ENCODE results near the gene ATG7. TPM values are rescaled to one million over a fixed set of nuclear protein-coding genes. Genes with fewer than 3 reads are reported as not detected.
A peak's percentile ranks its signal among the peaks of the same experiment; 100 is the strongest.

ATG7 gene
- total and polyA plus RNA-seq, 5 donors from 2014 or later = 13.4 to 42.2 (median 15.3) TPM

DNA sequence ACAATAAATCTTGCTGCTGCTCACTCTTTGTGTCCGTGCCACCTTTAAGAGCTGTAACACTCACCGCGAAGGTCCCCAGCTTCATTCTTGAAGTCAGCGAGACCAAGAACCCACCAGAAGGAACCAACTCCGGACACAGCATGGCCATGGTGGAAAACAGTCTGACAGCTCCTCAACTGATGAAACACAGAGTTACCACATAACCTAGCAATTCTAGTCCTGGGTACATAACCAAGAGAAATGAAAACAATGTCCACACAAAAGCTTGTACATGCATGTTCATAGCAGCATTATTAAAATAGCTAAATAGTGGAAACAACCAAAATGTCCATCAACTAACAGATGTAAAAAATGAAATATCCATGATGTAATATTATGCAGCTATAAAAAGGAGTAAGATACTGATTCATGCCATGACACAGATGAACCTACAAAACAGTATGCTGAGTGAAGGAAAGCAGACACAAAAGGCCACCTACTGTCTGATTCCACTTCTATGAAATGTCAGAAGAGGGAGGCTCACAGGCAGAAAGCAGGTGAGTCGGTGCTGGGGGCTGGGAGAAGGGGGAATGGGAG lies 334.8 kb downstream of the ATG7 start:
- Histone ChIP-seq H3K27ac (ENCODE audit: insufficient read depth, low read length, poor library complexity, severe bottlenecking) (no peak overlapping the region), H3K27me3 (ENCODE audit: control insufficient read depth, insufficient read depth, low read length) (no peaks in the 10 kb centered on the region), H3K4me1 (ENCODE audit: control insufficient read depth, insufficient read depth, low read length, poor library complexity, severe bottlenecking) (no peaks in the 10 kb centered on the region), H3K9me3 (ENCODE audit: control insufficient read depth in 2 of 2, low read length in 2 of 2) (no peaks in the 10 kb centered on the region), H3K36me3 (ENCODE audit: control insufficient read depth, insufficient read depth, low read length) (no peaks in the 10 kb centered on the region), H3K4me3 (ENCODE audit: low read depth, low read length) (no peak overlapping the region)
- peak overlapping the region in 1 of 3 donors; percentile 55 for H3K27ac Mint-ChIP-seq
- no peaks in the 10 kb centered on the region for H3K9me3 Mint-ChIP-seq
- H3K36me3 Mint-ChIP-seq = peaks cover 11% of the 10 kb centered on the region
- H3K4me3 Mint-ChIP-seq = no peak overlapping the region
- H3K27me3 Mint-ChIP-seq = no peaks in the 10 kb centered on the region
- ATAC-seq (ENCODE audit: low read depth in 2 of 2) = no peak
- DNase-seq = no peak
- H3K4me1 Mint-ChIP-seq = peaks cover 0 to 49% (median 21%) of the 10 kb centered on the region in 4 donors

Other genes starting within 250 kb of the ATG7 start
- 0.15 TPM for gene HRH1, start 117.9 kb upstream of the ATG7 start, total RNA-seq
- gene HRH1, start 117.9 kb upstream of the ATG7 start, polyA plus RNA-seq = under 1 TPM in 1 of 4 donors, not detected in 3; 0.15 TPM